ENCODE results near the gene CPVL.

CPVL gene

DNA sequence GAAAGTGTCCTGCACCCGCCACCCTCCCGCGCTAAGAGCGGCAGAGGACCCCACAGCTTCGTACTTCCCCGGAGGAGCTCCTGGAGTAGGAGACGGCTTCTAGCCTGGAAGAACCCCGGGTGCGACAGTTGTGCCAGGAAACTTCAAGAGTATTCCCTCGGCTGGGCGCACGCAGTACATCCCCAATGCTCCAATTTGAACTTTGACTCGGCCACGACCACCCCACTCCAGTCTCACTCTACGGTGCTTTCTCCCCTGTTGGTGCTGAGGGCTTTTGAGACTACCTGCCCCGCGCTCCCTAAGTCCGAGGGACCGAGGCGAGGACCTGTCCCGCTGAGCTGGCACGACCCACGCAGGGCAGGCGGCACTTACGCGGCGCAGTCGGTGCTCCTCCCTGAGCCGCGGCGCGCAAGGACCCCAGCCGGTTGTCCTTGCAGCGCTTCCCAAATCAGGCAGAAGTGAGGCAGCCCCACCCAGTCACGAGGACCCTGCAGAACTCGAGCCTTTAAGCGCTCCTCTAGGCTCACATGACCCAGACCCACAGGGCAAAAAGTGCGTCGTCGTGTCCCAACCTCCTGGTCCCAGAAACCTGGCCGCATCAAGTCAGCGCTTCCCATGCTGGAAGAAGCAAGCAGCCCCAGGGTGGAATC is at the start of gene CPVL:
TSS of gene CPVL (minus strand) at position 481 of the 650 bp plus-strand sequence. CDS start 25,476 bp downstream, outside the sequence.
- peak in 28 of 51 donors; percentile 2 to 42 (median 17) for DNase-seq

DNA sequence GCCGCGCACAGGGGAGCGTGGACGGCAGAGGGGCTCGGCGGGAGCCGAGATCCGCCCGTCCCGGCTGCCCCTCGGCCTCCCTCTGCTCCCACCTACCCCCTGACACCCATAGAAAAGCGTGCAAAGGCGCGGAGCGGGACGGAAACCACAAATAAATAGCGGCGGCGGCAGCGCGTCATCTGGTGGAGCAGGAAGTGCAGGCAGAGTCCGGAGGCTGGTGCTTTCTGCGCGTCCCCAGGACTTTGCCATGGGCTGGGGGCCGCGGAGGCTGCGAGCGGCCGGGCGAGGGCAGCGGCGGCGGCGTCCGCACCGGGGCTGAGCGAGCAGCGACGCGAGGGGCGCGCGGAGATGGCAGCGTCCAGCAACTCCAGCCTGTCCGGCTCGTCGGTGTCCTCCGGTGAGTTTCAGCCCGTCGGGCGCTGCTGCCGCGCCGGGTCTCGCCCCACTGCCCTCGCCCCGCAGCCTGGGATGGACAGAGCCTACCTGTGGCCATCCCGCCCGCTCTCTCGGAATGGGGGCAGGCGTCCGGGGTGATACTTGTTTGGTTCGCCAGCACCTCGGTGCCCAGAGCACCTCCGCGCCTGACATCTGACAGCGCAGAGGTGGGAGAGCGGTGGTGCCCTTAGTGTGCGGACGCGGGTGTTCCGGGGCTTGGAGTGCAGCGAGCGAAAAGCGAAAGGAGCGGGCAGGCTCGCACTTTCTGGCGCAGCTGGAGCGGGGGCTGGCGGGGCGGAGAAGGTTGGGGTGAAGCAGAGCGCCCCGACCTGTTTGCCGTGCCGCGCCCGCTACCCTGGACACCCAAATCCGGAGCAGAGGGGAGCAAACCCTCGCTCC is 48.5 kb upstream of the CPVL start, which contains the start of gene CHN2:
TSS of gene CHN2 (plus strand) at position 182 of the 834 bp plus-strand sequence.
- peak in 42 of 51 donors; percentile 6 to 75 (median 49) for DNase-seq

GRCh38 chr7:29194206-29194593 is 47.9 kb upstream of the CPVL start:
- peak in 16 of 51 donors; percentile 13 to 75 (median 39) for DNase-seq

DNA sequence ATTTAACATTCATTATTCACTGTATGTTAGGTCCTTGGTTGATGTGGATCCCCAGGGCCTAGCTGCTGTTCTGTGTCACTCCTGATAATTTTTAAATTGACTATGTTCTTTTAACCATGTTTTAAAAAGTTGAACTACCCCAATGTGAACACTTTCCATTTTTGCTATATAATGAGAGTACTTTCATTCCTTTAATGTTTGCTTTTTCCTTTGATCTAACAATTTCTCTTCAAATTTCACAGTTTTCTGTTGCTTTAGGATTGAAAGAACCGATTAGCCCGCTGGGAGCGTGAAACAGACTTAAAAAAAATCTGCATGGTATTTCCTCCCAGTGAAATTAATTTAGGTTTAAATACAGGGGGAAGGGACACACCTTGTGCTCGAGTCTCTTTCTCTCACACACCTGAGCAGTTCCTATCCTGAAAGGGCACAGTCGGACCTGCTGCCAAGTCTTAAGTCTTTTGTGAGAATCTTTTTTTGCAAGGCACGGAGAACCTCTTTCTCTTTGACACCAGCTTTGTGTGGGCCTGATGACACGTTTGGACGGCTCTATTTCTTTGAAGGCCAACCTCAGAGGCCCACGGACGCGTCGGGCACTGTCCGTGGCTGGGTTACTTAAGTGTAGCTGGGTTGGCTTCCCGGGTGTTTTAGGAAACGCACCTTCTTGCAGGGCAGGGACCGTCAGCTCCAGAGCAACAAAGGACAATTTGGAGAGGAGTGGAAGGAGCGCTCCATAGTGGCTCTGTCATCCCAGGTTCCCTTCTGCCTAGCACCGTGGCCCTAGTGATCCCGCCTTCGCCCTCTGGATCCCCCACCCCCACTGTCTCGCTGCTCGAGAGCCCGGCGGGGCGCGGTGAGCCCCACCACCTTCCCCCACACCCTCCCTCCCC is 47.2 kb upstream of the CPVL start:
- DNase-seq = peak in 10 of 51 donors; percentile 2 to 68 (median 24)

- peak in 2 of 51 donors; percentile 6 to 8 for DNase-seq
Observed at GRCh38 chr7:29192811-29193210, 46.5 kb upstream of the CPVL start.

DNA sequence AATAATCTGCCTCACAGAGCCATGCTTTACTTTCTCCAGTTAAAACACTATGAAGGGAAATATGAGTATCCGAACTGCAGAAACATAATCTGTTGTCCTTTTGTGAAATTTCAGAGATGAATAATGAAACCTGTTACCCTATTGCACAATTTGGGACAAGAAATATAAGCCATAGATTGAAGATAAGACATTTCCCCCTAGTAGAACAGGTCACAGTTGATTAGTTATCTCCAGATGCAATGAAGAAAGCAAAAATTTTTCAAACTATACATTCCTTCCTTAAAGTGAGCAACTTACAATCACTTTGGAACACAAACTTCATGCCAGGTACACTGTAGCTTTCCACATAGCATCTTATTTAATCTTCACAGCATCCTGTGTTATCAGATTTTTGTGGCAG is 46.0 kb upstream of the CPVL start:
- no peak for DNase-seq

DNA sequence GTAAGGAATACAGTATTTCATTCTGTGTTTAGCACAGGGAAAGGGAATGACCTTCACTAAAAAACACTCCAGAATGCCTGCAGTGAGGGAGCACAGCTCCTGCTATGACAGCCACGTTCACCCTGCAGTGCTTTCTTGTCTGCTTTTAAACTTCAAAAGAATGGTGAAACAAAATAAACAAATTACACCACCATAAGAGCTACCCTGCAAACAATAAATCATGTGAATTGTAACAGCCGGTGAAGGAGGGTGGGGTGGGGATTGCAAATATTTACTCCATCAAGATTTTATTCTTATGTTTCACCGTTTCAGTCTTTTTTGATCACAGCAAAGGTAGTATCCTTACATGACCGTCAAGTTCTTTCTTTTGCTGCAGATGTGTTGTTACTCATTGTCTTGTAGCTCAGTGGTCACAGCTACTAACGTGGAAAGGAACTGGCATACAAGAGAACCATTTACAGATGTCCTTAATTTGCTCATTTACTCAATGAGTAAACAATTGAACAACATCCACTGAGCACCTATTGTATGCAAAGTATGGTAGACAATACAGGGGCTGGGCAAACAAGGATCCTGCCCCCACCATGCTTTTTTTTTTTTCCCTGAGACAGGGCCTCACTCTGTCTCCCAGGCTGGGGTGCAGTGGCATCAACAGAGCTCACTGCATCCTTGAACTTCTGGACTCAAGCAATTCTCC is 44.2 kb upstream of the CPVL start:
- DNase-seq = no peak

- peak in 45 of 51 donors; percentile 7 to 75 (median 43) for DNase-seq
Observed at GRCh38 chr7:29189743-29190201, 43.4 kb upstream of the CPVL start.

- no peak for DNase-seq
Observed at GRCh38 chr7:29185613-29186012, 39.3 kb upstream of the CPVL start.

GRCh38 chr7:29184599-29184998 is 38.3 kb upstream of the CPVL start:
- DNase-seq = no peak

DNA sequence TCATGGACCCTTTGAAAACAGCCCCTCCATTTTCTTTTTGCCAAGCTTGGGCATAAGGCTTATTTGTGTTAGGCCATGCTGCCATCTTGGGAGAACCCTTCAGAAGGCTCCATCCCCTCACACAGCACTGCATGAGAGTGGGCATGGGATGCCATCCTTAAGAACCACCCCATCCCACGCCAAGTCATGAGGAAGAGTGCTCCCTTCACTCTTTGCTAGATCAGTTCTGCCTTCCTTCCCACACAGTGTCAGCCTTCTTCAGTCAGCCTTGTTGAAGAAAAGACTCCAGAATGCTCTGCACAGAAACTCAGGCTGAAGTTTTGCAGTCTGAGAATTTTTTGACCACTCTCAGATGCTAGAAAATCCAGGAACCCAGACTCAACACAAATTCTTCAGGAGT is 32.8 kb upstream of the CPVL start:
- no peak for DNase-seq

- peak in 26 of 51 donors; percentile 4 to 54 (median 28) for DNase-seq
Observed at GRCh38 chr7:29177963-29178600, 31.7 kb upstream of the CPVL start.

DNA sequence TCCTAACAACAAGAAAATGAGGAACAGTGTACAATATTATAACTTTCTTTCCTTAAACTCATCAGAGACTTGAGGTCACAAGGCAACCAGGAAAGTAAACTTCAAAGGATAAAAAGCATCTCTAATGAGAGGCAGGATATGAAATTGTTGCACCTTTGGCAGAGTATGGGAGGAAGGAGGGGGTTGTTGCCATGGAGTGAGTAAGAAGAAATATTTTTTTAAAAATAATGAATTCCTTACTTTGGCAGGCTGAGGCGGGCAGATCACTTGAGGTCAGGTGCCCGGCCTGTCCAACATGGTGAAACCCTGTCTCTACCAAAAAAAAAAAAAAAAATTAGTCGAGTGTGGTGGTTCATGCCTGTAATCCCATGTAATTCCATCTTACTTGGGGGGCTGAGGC is 27.1 kb upstream of the CPVL start:
- no peak for DNase-seq

GRCh38 chr7:29170781-29171180 is 24.4 kb upstream of the CPVL start:
- DNase-seq = no peak

DNA sequence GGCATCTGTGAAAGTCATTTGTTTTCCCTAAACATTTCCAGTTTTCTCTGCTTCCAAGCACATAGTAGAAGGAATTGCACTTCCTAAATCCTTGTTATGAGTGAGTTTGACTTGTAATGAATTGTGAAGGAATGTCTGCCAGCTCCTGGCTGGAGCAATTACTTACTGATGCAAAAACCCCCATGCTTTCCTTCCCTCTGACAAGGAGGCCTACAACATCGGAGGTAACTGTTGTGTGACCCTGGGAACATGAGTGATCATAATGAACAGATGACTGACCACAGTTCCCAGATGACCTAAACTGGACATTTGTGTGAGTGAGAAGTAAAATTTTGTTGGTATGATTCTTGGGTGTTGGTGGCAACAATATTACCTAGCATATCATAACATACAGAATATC is 21.4 kb upstream of the CPVL start:
- no peak for DNase-seq

DNA sequence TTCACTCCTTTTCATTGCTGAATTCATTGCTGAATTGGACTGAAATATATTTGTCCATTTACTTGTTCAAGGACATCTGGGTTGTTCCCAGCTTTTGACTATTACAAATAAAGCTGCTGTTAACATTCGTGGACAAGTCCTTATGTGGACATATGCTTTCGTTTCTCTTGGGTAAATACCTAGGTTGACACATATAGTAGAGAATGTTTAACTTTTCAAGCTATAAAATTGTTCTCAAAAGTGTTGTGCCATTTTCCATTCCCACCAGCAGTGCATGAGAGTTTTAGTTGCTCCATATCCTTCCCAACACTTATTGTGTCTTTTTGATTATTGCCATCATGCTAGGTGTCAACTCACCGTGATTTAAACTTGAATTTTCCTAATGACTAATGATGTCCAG is 17.5 kb upstream of the CPVL start:
- DNase-seq = no peak

- DNase-seq = no peak
Observed at GRCh38 chr7:29162577-29162976, 16.2 kb upstream of the CPVL start.

- DNase-seq = no peak
Observed at GRCh38 chr7:29161231-29161630, 14.9 kb upstream of the CPVL start.

DNA sequence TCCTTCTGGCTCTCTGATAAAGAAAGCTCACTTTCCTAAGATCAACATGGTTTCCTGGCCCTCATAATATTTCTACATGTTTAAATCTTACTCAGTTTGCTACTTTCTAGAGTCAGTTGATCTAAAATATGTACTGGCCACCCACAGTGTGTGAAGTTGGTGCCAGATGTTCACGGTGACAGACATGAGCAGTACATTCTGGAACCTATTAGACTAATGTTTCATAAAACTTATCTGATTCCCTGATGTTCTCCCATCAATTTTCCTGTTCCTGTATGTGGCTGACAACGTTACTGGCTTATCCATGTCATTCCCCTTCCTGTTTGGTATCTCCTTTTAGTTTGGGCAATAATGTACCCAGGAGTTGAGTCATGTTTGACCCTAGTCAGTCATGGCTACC is 13.7 kb upstream of the CPVL start:
- DNase-seq = no peak

DNA sequence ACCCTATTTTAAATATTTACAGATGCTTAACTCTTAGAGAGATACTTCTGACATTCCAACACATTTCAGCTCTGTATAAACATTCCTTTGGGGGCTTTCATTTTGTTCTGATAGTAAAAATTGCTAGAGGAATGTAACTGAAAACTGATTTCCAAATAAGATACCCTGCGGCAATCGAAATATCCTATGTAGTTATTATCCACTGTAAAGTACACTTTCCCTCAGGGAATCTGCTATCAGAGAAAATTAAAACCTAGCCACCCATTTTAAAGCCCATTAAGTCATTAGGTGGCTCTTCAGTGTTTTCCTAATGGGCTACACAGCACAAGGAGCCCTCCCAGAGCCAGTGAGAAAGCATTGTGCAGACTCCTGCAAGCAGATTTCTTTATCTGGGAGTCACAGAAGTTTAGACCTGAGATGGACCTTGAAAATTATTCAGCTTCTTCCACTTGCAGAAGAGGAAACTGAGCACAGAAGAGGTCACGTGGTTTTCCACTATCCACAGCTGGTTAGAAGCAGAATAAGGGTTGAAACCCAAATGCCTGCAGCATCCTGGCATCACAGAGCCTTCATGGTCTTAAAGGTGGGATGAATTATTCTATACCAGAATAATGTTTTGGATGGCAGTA is 12.6 kb upstream of the CPVL start:
- no peak for DNase-seq
